GM21515 (cell line): ENCODE results near the gene INKA1.

ENCODE experiments used
- ATAC-seq: cut with Tn5 transposase; IDR thresholded peaks from one replicate; pipeline ENCODE4 v1.9.1; 2021; ENCODE audit not compliant: unreplicated experiment

The INKA1 gene

DNA sequence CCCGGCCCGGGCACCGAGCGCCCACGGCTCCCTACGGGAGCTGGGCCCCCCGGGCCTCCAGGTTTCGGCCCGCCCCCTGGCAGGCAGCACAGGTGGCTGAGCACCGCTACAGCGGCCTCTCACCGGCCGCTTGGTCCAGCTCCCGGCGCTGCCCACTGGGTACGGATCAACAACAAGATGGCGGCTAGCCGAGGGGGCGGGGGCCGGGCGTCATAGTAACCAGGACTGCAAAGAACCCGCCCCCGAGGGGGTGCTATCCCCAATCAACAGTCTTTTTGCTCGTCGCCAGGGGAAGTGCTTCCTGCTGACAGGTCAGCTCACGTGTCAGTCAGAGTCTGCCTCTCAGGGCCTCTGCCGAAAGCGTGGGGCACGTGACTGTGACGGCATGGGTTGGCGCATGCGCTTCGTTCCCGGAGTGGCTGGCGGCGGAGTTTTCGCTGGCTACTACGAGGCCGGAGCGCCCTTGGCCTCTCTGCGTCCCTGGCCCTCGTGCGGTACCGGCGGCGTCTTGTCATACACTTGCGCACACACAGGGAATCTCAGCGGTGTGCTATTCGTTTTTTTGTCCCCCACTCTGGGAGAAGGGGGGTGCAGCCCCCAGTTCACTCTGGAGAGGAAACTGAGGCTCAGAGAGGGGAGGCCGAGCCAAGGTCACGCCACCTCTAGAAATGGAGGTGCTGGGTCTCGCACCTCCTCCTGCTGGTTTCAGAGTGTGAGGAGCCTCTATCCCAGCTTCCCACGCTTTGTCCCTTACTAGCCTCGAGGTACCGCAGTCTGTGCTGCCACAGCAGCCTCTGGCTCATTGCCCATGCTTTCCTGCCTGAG is 16.5 kb upstream of the INKA1 start, which contains the start of gene IP6K1:
IP6K1 (minus strand) TSS at position 186 of the 825 bp plus-strand sequence. CDS start 38,502 bp downstream, outside the sequence.
- peak; percentile 98 for ATAC-seq

DNA sequence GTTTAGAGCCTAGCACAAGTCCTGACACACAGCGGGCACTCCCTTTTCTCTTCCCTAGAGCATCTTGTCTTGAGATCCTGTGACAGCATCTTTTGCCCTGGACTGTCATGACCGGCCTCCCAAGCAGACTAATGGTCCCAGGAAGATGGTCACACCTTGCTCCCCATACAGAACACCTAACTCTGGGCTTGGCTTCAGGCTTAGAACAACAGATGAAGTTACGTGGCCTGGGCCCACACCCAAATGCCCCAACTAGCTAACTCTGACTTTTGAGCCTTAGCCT is 15.9 kb upstream of the INKA1 start:
- no peak for ATAC-seq

DNA sequence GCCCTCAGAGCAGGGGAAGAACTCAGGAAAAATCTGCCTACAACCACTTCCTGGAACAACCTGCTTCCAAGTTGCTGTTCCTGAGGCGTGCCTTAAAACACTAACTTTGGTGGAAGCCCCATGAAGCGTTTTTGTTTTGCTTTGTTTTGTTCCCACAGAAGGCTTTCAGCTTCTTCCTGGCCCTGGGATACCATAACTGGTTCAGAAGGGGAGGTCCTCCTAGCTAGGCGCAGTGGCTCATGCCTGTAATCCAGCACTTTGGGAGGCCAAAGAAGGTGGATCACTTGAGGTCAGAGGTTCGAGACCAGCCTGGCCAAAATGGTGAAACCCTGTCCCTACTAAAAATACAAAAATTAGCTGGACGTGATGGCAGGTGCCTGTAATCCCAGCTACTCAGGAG is 15.5 kb upstream of the INKA1 start:
- no peak for ATAC-seq

DNA sequence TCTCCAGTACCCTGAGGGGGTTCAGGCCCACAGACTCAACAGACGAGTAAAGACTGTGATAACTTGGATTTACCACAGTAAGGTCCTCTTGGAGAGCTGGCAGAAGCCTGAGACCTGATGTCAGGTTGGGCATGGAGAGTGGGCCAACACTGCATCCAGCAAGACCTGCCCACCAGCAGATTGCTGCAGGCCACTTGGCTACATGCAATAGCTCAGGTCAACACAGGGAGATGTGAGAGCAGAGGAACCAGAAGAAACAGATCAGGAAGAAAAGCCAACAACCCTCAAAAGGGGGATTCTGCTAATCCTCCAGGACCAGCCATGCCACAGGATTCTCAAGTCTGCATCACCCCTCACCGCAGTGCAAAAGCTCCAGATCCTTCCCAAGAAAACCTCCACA is 15.0 kb upstream of the INKA1 start:
- ATAC-seq = no peak

DNA sequence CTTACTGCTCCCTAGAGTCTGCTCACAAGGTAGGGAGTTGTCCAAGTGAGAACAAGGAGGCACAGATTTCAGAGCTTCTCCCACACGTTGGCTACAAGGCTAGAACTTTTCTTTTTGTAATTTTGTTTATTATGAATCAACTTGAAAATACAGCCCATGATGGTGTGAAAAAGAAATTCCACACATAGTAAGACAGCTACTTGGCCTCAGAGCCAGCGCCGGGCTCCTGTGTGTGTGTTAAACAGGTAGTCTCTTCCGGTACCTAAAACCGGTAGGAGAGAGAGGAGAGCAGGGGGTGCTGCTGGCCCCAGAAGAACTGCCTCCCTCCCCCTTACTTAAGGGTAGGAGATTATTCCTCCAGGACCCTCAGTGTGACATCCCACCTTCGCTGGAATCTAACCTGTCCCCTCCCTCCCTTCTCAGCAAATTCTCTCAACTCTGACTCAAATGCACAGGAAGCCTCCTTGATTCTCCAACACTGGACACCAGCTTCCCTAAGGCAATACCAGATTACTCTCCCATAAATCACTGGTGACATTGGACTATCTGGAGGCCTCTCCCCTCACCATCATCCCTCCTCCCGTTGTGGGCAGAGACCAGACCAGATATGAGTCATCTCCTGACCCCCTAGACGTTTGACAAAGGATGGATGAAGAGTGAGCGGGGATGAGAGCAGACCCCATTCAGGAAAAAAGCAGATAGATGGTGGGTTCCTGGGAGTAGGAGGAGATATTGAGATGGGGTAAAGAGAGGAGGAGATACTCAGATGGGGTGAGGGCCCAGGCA is 12.2 kb upstream of the INKA1 start:
- no peak for ATAC-seq

DNA sequence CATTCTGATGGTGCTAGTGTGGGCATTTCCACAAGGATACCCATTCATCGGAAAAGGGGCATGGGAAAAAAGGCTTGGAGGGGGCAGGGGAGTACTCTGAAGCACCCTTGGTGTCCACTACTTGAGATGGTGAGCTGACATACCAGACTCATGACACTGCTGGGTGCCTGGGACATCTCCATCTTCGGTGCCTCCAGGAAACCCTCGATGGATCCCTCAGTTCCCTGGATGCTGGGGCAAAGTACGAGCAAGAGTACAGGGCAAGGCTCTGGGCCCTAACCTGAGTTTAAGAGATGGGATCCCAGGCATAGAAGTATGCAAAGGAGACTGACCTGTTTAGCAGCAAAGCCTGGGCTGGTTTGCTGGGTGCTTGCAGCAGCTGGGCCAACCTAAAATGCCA is 11.5 kb upstream of the INKA1 start:
- ATAC-seq = no peak

DNA sequence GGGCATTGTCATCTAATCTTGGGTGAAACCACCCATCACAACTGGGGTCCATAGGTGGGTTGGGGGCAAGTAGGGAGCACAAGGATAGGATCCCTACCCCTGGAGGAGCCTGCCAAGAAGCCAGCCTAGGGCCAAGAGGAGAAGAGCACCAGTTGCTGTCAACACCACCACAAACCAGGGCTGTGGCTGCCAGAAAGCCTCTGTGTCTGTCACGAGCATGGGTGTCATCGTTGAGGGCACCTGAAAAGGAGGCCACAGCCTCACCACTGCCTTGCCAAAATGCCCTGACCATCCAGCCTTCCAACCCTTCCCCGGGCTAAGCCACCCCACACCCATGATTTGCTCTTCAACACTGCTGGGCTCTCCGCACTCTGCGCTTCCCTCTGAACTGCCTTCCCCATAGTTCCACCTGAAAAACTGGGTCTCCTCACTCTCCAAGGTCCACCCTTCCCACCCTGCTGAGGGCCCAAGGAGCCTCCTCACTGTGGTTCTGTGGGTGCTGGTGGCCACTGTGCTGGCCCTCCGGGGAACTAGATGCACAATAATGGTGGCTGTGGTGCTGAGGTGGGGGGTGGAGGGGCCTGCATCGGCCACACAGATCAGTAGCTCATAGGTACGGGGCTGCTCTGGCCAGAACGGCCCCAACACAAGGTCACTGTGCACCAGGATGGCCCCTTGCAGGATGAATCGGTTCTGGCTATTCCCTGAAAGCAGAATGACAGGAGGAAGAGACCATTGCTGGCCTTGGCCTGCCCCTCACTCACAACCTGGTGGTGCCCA is 10.5 kb upstream of the INKA1 start:
- ATAC-seq = no peak

DNA sequence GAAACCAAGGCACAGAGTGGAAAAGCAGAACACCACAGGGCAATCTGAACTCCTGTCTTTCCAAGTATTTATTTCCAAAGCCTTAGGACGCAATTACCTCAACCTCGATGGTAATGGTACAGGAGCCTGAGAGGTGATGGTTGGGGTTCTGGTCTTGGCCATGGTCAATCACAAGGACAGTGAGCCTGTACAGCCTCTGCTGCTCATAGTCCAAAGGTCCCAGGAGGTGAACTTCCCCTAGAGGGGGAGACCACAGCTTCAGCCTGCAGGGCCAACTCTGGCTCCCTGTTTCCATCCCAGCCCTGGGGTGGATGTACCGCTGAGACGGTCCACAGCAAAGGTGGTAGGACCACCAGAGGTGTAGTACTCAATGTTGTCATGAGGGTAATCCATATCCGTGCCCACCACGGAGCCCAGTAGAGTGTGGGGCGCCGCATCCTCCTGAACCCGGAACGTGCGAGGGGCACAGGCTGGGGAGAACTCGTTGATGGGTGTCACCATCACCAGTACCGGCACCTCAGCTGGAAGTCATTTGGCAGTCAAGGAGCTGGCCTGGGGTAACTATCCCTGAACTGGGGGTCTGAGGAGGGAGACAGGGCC is 9.5 kb upstream of the INKA1 start:
- ATAC-seq = no peak

DNA sequence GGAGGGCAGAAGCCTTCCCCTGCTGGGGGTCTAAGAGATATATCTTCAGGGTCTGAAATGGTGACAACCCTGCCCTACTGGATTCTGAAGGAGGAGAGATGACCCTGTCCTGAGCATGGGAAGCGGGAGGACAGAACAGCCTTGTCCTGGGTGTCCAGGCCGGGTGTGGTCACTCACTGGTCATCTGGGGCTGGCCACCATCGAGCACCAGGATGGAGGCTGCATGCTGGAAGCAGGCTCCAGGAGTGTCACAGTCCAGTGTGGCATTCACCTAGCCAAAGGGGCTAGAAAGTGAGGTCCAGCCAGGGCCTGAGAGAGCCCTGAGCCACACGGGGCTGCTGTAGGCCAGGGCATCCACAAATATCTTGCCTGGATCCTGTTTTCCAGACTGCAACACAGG is 8.6 kb upstream of the INKA1 start:
- ATAC-seq = no peak

DNA sequence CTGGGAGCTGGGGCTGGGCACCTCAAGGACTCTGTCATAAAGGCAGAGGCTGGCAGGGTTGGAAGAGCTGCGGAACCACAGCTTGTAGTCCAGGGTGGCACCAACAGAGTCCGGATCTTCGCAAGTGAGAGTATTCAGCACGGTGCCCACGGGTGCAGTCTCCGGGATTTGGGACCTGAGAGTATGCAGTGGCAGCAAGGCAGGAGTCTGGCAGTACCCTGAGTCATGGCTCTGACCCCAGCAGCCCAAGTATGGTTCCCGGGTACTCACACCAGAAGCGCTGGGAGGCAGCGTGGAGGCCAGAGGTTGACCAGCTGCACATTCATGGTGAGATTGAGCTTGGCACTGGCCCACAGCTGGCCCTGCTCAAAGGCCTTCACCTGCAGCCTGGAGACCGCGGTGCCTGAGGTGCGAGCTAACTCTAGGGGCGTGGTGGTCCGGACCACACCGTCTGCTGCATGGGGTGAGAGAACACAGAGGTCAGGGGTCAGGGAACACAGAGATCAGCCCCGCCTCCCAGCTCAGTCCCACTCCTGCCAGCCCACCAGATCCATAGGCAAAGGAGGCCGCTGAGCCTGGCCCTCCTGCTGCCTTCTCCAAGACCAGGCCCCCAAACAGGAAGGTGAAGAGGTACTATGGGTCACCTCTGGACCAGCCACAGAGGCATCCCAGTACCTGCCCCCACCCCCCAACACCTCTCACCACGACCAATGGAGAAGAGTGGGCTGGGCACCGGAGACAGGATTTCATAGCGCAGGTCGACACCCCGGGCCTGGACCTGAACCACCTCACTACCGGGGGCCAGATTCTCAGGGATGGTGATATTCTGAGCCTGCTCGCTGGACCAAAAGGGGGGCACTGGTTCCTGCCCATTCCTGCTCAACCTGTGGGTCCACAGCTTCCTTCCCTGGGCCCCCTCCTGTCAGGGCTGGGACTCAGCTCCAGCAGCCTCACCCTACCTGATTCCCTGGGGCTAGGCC is 7.8 kb upstream of the INKA1 start:
- no peak for ATAC-seq

DNA sequence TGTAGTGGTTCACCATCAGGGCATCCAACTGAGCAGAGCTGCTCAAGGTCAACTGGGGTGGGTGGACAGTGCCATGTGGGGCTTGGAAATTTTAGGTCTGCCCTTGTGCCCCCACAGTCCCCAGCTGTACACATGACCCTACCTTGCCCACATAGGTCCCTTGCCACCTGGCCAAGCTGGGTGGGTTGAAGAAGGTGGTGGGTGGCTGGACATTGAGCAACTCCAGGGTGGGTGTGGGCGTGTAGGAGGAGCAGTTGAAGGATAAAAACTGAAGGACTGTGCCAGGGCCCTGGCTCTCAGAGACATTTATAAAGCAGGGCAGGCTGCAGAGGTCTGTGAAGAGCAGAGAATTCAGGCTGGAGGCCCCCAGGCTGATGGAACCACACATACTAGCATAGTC is 4.0 kb upstream of the INKA1 start:
- no peak for ATAC-seq

DNA sequence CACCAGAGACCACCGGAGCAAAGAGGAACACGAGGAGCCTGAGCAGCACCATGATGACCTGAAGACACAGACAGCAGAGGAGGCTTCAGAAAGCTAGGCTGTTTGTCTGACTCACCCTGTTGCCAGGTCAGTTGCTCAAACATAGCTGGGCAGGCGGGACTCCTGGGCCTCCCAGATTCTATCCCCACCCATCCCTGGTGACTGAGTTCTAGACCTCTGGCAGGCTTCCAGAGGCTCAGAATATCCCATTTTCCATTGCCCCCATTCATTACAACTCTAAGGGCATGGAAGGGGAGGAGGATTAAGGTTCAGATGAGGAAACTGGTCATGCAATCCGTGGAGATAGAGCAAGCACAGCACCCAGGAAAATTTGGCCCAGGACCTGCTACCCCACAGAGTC is 3.3 kb upstream of the INKA1 start, which contains the start of gene CDHR4:
CDHR4 (minus strand) TSS at position 113 of the 400 bp plus-strand sequence; CDS start at position 52, 61 bp downstream.
- ATAC-seq = no peak

DNA sequence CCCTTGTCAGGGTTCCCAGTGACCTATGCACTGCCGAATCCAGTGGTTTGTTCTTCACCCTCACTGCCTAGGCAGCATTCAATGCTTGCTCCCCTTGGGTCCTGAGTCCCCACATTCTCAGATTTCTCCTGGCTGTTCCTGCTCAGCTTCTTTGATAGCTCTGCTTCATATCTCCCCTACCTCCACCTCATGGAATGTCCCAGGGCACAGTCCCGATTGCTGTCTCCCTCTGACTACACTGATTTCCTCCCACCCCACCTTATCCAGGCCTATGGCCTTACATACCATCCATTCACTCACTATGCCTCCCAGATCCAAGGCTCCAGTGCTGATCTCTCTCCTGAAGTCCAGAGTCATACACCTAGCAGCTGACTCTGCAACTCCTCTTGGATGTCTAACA is 1.9 kb upstream of the INKA1 start:
- no peak for ATAC-seq

DNA sequence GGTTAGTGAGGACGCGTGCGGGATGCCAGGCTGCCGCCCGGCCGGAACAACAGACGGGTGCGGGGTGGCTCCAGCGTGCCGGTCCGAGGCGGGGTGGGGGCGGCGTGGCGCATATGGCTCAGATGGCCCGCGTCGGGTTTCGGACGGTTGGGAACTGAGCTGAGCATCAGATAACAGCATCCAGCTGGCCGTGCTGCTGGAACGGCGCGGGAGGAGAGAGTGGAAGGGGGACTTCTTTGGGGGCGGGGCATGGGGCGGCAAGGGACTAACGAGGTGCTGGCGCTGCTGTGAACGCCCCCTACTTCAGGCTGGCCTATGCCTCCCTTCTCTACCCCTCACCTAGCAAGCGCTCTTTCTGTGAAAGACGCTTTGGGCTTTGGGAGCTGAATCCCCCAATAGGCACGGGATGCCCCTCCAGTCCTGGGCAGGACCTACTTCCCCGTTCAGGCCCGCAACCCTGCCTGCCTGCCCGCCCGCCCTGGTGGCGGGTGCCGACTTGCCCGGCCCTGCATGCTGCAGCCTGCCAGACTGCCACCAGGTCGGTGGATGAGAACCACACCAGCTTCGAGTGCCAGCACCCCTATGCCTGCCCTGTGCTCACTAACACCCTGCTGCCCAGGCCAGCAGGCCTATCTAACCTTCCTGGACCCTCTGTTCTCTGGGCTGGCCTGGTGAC is 542 bp downstream of the INKA1 start:
- no peak for ATAC-seq

DNA sequence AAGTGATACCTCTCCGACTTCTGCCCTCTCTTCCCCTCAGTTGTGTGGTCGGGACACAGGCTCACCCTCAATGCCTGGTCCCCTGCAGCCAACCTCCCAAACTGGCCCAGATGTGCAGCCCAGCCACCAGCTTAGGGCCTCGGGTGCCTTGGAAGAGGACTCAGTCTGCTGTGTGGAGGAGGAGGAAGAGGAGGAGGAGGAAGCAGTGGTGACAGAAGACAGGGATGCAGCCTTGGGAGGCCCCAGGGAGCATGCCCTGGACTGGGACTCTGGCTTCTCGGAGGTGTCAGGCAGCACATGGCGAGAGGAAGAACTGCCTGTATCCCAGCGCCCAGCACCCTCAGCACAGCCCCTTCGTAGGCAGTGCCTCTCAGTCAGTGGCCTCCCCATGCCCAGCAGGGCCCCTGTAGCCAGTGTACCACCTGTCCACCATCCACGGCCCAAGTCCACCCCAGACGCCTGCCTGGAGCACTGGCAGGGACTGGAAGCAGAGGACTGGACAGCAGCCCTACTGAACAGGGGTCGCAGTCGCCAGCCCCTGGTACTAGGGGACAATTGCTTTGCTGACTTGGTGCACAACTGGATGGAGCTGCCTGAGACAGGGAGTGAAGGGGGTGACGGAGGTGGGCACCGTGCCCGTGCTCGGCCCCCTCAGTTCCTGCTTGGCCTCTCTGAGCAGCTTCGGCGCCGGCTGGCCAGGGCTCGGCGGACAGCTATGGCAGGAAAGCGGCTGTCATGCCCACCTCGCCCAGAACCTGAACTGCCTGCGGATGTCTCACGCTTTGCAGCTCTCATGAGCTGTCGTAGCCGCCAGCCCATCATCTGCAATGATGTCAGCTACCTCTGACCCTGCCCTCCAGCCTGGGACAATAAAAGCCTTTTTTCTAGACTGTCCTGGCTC is 1.3 kb downstream of the INKA1 start:
- no peak for ATAC-seq

DNA sequence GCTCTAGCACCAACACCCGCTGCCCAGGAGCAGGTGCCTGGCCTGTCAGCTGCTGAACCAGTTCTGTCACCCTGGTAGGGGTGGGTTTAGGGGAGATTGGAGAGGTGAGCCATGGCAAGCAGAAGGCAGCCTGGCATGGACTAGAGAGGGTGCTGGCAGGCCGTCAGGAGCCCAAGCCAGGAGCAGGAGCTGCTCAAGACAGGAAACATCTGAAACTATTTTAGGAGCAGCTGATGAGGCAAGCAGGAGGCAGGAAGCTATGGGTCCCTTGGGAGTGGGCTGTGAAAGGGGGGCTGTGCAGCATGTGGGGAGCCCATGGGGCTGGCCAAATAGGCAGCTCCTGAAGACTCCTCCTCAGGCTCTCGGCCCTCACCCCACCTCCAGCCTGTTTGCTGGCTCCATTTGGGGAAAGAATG is 2.3 kb downstream of the INKA1 start:
- ATAC-seq = no peak

DNA sequence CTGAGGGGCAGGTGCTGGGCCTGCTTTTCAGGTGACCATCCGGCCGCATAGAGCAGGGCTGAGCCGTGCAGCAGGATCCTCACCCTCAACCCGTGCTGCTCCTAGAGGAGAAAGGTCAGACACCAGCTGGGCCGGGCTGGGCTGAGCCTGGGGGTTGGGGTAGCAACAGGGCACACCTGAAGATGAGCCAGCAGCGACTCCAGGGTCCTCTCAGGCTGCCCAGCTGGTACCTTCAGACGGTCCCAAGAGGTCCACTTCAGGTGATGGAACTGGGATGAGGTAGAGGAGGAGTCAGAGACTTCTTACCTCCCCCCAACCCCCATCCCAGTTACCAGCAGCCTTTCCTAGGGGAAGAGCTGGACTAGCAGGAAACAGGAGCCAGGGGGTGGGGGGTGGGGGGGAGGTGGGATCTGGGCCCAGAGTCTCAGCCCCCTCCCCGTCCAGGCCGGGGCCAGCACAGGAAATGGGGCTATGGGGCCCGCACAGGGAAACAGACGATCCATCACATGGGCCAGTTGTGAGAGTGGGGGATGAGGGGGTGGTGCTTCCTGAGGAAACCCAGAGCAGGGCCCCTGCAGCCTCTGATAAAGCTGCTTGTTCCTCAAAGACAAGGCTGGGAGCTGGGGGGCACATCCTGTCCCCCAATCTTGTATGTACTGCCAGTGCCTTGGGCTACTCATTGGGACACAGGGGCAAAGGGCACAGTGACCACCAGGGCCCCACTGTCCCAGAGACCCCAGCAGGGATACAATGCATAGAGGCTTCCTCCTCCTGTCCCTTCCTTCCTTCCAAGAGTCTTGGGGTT is 3.0 kb downstream of the INKA1 start:
- no peak for ATAC-seq

DNA sequence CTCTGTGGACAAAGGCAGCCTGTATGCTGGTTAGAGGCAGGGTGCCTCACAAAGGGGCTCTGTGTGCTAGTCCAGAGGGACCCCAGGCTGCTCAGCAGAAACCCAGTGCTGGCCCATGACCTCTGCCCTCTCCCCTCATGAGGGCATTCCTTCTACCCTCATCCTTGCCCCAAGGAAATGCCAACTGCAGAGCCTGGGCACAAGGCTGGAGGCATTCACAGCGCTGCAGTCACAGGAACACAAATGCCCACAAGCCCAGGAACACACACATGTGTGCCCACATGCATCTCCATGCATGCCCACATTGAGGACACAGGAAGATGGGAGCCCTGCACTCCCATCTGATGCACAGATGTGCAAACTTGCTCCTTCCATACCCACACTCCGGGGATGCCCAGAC is 3.8 kb downstream of the INKA1 start:
- ATAC-seq = no peak
